NCI-H1092 (cell line): ENCODE data around the gene REM2.
A peak's percentile ranks its signal among the peaks of the same experiment; 100 is the strongest.

ENCODE experiments used
- DNase-seq: peaks from one replicate; lab custom pipeline; 2025; lab: John Stamatoyannopoulos, UW

The REM2 gene

GRCh38 chr14:22875003-22875747 lies 7.8 kb upstream of the REM2 start:
- no peak for DNase-seq

- no peak for DNase-seq
These were observed 7.2 kb upstream of the REM2 start for GRCh38 chr14:22875748-22876319.

DNA sequence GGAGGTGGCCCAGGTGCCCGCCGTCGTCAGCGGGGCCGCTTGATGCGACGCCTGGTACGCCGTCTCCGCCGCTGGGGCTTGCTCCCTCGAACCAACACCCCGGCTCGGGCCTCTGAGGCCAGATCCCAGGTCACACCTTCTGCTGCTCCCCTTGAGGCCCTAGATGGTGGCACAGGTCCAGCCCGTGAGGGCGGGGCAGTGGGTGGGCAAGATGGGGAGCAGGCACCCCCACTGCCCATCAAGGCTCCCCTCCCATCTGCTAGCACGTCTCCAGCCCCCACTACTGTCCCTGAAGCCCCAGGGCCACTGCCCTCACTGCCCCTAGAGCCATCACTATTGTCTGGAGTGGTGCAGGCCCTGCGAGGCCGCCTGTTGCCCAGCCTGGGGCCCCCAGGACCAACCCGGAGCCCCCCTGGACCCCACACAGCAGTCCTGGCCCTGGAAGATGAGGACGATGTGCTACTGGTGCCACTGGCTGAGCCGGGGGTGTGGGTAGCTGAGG lies 6.0 kb upstream of the REM2 start:
- no peak for DNase-seq

DNA sequence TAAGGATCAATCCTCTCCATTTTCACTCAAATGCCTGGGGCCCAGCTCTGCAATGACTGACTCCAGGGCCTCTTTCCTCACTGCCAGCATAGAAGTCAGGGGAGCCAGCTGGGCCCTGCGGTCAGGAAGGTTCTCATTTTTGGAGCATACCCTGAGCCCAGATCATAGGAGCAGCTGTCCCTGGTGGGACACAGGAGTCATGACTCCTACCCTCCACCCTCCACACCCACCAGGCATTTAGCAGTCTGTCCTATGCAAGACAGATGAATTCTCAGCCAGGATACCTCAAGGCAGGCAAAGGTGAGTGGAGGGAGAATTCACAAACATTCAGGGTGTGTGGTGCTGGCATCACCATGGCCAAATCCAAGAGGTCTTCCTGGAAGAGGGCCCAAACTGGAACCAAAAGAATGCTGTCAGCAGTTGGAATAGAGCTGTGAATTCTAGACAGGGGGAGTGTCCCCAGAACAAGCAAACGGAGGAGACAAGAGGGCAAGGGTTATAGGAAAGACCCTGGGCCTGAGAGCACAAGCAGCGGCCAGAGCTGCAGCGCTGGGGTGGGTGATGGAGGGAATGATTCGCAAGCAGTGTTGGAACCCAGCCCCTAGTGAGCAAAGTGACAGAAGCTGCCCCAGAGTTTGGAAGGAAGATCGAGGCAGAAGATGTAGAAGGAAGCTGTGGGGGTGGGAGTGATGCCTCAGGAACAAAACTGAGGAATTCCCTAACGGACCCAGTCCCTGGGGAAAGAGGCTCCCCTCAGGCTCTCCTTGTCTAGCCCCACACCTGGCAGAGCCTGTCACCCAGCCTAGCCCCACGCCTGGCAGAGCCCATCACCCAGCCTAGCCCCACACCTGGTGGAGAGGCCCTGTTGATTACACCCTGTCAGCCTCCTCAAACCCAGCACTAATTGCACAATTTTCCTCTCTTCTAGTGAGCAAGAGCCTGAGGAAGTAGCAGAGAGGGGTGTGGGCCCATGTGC lies 4.5 kb upstream of the REM2 start:
- DNase-seq = no peak

DNA sequence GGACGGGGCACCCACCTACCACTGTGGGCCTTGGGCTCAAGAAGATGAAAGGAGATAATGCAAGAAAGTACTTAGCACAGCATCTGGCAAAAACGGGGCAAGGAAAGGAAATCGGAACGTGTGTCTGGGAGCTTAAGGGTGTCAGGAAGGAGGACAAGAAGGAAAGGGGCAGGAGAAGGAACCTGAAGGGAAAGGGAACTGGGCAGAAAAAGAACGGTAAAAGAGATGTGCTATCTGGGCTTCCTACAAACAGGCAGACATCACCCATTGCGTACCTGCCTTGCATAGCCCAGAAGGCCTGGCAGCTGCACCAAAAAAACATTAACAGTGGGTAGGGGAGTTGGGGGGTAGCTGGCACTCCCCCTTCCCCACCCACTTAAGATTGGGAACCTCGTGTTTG lies 958 bp upstream of the REM2 start:
- no peak for DNase-seq

DNA sequence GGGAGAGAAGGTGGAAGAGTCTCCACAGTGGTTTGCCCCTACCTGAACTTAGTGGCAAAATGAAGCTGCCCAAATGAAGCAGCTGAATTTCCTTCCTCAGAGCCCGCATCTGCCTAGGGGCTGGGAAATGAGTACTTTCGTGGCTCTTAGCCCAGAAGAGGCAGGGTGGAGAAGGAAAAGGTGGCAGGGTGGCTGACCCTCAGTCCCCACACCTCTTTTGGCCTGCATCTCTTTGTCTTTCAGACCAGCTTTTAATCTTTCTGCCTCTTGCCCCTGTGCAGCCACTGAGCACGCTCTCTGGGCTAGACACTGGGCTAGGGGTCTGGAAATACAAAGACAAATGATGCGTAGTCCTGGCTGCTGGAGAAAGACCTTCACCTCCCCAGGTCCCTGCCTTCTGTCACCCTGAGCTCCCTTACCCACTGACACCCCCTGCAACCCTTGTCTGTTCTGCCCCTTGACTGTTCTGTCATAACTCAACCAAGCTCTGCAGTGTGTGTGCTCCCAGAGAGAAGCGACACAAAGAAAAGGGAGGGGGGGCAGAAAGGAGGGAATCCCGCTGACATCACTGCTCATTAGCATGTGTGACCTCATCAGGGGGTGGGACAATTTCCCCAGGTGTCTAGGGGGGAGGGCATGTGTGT lies 371 bp upstream of the REM2 start:
- DNase-seq = peak; percentile 80

- DNase-seq = no peak
These were observed 1.2 kb downstream of the REM2 start for GRCh38 chr14:22884076-22884737.

- DNase-seq = no peak
These were observed 1.9 kb downstream of the REM2 start for GRCh38 chr14:22884738-22885523.

DNA sequence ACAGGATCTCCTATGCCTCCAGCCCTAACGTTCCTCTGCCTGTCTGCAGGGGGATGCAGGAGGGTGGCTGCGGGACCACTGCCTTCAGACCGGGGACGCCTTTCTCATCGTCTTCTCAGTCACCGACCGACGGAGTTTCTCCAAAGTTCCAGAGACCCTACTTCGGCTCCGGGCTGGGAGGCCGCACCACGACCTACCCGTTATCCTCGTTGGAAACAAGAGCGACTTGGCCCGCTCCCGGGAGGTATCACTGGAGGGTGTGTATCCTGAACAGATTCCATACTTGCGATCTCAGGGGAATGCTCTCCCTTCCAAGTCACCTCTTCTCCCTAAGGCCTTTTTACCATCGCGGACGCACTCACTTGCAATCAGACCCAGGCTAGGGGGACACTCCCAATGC lies 3.0 kb downstream of the REM2 start:
- no peak for DNase-seq

GRCh38 chr14:22886500-22887259 lies 3.7 kb downstream of the REM2 start:
- peak; percentile 77 for DNase-seq

- peak; percentile 92 for DNase-seq
These were observed 4.4 kb downstream of the REM2 start for GRCh38 chr14:22887260-22887989.

DNA sequence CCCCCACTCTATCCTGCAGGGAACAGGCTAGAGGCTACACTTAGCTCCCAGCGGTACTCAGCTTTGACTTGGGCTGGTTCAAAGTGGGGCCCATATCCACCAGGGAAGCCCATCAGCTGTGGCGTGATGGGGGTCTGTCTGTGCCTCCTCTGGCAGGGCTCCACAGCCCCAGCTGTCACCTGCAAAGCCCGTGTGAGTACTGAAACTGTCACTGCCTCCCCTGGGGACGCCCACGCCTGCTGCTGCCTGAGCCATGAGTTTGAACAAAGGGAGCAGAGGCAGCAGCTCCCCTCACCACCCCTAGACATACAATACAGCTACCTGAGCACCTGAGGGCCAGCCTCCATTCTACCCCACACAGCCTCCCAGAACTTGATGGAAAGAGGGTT lies 5.0 kb downstream of the REM2 start:
- no peak for DNase-seq

GRCh38 chr14:22888662-22889061 lies 5.6 kb downstream of the REM2 start:
- no peak for DNase-seq

DNA sequence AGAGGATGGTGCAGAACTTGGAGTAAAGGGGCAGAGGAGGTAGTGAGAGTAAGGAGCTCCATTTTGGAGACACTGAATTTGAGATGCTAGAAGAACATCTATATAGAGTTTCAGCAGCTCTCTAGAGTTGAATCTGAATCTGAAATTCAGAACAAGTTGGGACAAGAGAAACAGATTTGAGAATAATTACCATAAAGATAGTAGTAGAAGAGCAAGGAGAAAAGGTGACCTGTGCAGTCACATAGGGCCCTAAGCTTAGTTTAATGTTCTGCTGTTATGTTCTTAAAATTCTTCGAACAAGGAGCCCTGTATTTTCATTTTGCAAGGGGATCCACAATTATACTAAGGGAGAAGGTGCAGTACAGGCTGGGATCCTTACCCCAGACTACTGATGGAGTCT lies 7.4 kb downstream of the REM2 start:
- DNase-seq = no peak

- no peak for DNase-seq
These were observed 9.5 kb downstream of the REM2 start for GRCh38 chr14:22892488-22892887.

DNA sequence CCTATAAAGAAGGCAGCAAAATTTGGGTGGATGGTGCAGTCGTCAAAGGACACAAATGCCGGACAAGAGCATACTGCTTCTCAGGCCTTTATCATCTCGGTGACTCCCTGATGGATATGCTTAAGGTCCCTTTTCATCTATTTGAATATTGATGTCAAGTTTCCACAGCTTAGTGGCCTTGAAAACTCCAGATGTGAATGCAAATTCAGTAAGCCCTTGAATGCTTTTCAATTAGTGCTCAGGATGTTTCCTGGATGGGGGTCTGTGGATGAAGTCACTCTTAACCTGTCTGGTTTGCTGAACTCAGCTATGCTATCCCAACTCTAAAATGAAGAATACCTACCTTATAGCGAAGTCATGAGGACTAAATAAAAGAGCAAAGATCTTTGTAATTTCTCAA lies 10.7 kb downstream of the REM2 start:
- no peak for DNase-seq

- DNase-seq = no peak
These were observed 12.4 kb downstream of the REM2 start for GRCh38 chr14:22895402-22895801.

DNA sequence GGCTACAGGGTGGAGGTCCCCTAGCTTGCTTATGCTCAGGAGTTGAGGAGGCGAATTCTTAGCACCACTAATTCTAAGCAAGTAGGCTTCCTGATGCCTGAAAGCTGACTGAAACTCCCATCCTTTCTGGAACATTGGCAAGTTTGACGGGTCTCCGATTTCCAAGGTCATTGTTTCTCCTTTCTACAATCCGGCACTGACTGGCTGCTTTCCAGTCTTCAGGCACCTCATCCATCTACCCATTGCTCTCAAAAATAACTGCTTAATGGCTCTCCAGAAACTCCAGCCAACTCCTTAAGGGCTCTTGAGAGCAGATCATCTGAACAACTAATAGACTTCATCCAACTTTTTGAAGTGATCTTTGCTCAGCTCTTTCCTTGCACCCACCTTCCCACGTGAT lies 13.3 kb downstream of the REM2 start:
- DNase-seq = no peak

DNA sequence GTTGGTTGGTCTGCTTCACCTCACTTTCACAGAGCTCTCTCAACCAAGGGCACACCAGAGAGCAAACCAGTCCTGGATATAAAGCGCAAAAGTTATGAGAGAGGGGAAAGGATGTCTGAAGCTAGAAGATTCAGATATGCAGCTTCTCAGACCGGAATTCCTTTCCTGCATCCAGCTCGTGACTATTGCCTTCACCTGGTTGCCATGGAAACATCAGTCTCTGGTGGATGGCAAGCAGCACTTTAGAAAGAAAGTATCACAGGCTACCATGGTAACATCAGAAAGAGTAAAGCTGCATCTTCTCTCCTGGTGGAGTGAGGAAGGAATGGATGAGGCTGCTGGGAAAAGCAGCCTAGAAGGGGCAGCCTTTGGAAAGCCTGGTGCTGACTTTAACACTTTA lies 13.7 kb downstream of the REM2 start:
- DNase-seq = no peak
